C1 segment of cervical spinal cord (tissue), 14 donors: ENCODE results near the gene PDIA4.
A peak's percentile ranks its signal among the peaks of the same experiment; 100 is the strongest.
"Not testable (repeated sequence)": the region's sequence is repeated elsewhere in the genome, so short reads cannot be mapped to it uniquely, and the experiment has no call there.

Experiments used
- DNase-seq, 14 donors: peaks; one replicate each; lab custom pipeline; 2025; lab: John Stamatoyannopoulos, UW

Gene PDIA4

GRCh38 chr7:149003560-149004305 is 24.6 kb downstream of the PDIA4 start:
- no peak for DNase-seq

GRCh38 chr7:149003018-149003417 is 25.3 kb downstream of the PDIA4 start:
- no peak for DNase-seq

DNA sequence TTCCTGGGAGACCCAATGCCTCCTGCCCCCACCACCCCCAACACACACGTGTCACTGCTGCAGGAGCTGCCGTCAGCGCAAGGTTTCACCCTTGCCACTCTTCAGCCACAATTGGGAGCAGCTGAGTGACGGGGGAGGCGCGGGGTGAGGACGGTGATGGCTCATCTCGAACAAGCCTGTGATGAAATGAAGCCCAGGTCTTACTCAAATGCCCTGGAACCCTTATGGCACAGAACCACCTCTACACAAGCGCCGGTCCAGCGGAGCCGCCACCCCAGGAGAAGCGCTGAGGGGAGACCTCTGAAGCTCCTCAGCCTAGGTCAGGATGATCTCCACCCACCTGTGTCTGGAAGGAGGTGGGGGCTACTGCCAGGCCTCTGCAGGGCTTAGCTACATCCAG is 25.7 kb downstream of the PDIA4 start:
- no peak for DNase-seq

DNA sequence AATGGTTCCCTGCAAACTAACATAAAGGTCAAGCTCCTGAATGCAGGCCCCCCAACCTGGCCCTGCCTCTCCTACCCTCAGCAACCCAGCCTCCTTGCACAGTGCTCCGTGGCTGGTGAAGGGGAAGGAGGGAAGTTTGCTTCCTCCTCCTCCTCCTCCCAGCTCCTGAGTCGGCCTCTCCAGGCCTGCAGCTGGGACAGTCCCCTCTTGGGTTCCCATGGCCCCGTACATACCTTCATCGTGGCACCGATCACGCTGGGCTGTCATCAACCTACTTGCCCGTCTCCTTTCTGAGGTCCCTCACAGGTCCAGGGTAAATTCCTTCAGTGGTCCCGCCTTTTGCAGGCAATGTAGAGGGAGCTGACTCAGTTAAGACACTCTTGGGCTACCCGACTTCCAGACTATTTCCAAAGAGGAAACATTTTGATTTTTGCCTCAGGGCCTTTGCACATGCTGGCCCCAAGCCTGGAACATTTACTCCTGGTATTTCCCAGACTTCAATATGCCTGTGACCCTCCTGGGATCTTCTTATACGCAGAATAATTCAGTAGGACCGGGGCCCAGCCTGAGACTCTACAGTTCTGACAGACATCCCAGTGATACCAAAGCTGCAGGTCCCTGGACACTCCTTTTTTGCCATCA is 26.8 kb downstream of the PDIA4 start:
- DNase-seq = no peak

- DNase-seq = no peak
These were observed 27.3 kb downstream of the PDIA4 start for GRCh38 chr7:149000961-149001360.

- no peak for DNase-seq
These were observed 29.1 kb downstream of the PDIA4 start for GRCh38 chr7:148999192-148999591.

- no peak for DNase-seq
These were observed 30.8 kb downstream of the PDIA4 start for GRCh38 chr7:148997497-148997896.

GRCh38 chr7:148994576-148994975 is 33.7 kb downstream of the PDIA4 start:
- DNase-seq = no peak

GRCh38 chr7:148993193-148993592 is 35.1 kb downstream of the PDIA4 start:
- DNase-seq = no peak

- DNase-seq = no peak
These were observed 36.8 kb downstream of the PDIA4 start for GRCh38 chr7:148991536-148991935.

GRCh38 chr7:148987751-148988512 is 40.4 kb downstream of the PDIA4 start:
- peak in 2 of 14 donors; percentile 41 to 74 for DNase-seq

GRCh38 chr7:148987010-148987750 is 41.1 kb downstream of the PDIA4 start:
- DNase-seq = peak in 13 of 14 donors; percentile 13 to 94 (median 64)

DNA sequence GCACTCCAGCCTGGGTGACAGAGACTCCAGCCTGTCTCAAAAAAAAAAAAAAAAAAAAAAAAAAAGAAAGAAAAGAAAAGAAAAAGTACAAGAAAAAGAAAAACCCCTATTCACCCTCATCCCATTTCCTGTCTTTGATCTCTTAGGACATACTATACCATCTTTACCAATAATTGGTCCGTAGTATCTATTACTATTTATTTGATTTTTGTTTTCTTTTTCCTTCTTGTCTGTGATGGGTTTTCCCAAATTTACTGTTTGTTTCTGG is 41.6 kb downstream of the PDIA4 start:
- DNase-seq = no peak

DNA sequence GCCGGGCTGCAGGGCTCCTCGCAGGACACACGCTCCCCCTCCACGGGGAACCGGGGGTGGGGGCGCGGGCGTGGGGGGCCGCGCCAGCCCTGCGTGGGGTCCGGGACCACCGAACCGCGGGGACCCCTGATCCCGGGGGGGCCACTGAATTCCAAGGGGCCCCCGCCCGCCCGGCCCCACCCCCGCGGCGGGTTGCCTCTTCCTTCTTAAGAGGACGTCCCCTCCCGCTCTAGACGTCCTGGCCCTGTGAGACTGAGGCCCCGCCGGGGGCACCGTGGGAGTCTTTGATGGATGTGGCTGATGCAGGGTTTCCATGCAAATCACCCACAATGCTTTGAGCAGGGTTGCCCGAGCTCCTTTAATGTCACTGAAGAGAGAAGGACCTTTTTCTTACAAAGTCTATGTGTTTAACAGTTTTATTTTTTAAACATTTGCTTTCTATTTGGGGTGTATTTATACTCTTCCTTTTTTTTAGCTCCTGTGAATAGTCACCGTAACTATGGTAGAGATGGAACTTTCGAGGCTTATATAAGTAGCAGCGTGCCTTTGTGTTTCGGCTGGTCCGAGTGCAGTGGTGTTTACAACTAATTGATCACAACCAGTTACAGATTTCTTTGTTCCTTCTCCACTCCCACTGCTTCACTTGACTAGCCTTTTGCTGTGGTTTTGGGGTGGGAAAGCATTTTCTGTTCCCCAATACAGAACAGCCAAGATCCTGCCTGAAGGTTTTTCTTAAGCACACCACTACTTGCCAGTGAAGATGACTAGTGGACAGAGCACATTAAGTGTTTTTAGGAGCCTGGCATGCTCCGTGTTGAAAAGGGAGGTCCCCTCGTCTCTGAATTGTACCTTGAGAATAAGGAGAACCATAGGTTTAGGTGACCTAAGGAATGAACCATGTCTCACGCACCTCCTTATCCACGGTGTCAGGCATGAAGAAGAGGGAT is 44.8 kb downstream of the PDIA4 start:
- peak in 12 of 14 donors; percentile 22 to 84 (median 51) for DNase-seq

- DNase-seq = peak in 1 of 14 donors; percentile 60
These were observed 45.6 kb downstream of the PDIA4 start for GRCh38 chr7:148982654-148983199.

GRCh38 chr7:148979827-148980226 is 48.5 kb downstream of the PDIA4 start:
- DNase-seq = no peak

DNA sequence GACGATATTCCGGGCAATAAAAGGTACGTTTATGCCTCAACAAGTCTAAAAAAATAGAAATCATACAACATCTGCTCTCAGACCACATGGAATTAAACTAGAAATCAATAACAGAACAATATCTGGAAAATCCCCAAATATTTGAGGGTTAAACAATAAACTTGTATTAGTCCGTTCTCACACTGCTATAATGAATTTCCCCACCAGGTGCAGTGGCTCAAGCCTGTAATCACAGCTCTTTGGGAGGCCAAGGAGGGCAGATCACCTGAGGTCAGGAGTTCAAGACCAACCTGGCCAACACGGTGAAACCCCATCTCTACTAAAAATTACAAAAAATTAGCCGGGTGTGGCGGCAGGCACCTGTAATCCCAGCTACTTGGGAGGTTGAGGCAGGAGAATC is 49.2 kb downstream of the PDIA4 start:
- DNase-seq = not testable (repeated sequence)

GRCh38 chr7:148978091-148978490 is 50.2 kb downstream of the PDIA4 start:
- no peak for DNase-seq

- no peak for DNase-seq
These were observed 52.4 kb downstream of the PDIA4 start for GRCh38 chr7:148975896-148976295.

DNA sequence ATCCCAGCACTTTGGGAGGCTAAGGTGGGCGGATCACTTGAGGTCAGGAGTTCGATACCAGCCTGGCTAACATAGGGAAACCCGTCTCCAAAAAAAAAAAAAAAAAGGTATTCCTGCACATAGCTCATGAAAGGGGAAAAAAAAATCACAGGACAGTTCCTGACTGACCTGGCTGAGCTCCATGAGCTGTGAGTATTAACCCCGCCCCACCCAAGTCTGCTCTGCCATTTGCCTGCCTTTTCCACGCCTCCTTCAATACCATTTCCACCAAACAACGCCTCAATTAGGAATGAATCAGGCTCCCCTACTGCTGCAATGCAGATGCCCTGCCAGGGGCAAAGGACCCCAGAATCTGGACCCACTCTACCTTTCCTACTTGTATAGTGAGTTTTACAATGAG is 55.0 kb downstream of the PDIA4 start:
- no peak for DNase-seq

DNA sequence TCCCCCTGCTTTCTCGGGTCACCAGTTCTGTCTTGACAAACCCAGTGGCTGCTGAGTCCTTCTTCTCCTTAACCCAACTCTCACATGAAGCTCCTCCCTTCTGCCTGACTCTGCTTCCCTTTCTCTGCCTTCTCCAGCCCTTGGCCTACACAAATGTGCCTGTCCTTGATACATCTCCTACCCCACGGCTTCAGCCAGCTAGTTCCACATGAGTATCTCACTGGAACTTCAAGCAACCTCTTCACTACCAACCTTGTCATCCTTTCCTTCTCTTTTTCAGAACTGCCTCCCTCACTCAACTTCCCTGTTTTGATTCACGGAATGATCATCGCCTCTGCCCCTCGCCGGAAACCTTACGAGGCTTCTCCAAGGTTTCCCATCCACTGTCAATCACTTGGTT is 55.9 kb downstream of the PDIA4 start:
- DNase-seq = no peak
